Astrocyte of the cerebellum (primary cell): Measurements from ENCODE around the gene FAM107B.

ENCODE experiments used
- DNase-seq: peaks from one replicate; pipeline ENCODE4 v3.0.0-alpha.2; 2011; ENCODE audit warnings: low read depth
- H3K4me3 ChIP-seq: 2 replicates; pipeline ENCODE4 v1.5.1; 2011; ENCODE audit warnings: mild to moderate bottlenecking, low read depth, low read length, moderate library complexity
- in situ Hi-C: cut with HindIII; loops from 2 replicates; pipeline ENCODE4 v1.10.0; 2017; ENCODE audit warnings: low sequenced_read_pairs
- TF ChIP-seq, protein P1 (sequence below): IDR thresholded peaks from 2 replicates; pipeline ENCODE4 v1.5.1; 2012; ENCODE audit warnings: low read length, low read depth, moderate library complexity, mild to moderate bottlenecking; ENCODE audit errors: missing control alignments

The FAM107B gene

DNA sequence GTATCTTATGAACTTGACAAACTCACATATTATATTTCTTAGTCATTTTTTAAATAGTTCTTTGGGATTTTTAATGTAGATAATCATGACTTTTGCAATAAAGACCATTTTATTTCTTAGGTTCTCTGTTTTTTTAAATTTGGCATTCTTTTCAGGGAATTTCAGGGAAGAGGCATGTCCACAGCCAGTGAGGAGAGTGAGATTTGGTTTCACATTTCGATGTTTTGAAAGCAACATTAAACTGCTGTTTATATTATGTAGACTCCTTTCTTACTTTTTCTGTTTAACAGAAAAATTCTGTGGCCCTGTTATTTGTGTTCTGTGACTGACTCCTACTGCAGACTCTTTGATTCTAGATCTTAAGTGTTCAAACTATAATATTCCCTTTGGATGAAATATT, 153.7 kb downstream of the FAM107B start:
- no peak overlapping the region for H3K4me3 ChIP-seq
- in situ Hi-C loops, result no loop called here
- no peak for DNase-seq
- TF ChIP-seq, protein P1, sequence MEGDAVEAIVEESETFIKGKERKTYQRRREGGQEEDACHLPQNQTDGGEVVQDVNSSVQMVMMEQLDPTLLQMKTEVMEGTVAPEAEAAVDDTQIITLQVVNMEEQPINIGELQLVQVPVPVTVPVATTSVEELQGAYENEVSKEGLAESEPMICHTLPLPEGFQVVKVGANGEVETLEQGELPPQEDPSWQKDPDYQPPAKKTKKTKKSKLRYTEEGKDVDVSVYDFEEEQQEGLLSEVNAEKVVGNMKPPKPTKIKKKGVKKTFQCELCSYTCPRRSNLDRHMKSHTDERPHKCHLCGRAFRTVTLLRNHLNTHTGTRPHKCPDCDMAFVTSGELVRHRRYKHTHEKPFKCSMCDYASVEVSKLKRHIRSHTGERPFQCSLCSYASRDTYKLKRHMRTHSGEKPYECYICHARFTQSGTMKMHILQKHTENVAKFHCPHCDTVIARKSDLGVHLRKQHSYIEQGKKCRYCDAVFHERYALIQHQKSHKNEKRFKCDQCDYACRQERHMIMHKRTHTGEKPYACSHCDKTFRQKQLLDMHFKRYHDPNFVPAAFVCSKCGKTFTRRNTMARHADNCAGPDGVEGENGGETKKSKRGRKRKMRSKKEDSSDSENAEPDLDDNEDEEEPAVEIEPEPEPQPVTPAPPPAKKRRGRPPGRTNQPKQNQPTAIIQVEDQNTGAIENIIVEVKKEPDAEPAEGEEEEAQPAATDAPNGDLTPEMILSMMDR, result no peak

DNA sequence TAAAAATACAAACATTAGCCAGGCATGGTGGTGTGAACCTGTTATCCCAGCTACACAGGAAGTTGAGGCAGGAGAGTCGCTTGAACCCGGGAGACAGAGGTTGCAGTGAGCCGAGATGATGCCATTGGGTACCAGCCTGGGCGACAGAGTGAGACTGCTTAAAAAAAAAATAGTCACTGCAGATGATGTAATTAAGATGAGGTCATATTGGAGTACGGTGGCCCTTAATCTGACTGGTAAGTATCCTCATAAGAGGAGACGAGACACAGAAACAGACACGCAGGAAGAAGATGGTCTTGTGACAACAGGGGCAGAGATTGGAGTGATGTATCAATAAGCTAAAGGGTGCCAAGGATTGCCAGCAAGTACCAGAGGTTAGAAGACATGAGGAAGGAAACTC, 156.0 kb downstream of the FAM107B start:
- H3K4me3 ChIP-seq, result no peak overlapping the region
- no peak for DNase-seq
- TF ChIP-seq, protein P1, result no peak
- in situ Hi-C loops, result loop anchor here (5.0 kb wide), 1 partner anchor 34 kb away; no protein-coding TSS in a partner anchor

DNA sequence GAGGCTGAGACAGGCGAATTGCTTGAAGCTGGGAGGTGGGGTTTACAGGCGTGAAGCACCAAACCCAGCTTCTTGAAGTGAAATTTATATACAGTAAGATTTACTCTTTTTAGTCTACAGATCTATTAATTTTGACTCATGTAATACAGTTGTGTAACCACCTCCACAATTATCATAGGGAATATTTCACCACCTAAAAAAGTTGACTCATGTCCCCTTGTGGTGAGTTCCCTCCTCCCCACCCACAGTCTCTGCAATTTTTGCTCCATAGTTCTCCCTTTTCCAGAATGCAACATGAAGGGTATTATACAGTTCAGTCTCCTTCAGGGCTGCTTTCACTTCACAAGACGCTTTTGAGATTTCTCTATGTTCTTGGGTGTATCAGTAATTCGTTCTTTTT, 156.8 kb downstream of the FAM107B start:
- TF ChIP-seq, protein P1, result no peak
- H3K4me3 ChIP-seq, result no peak overlapping the region
- DNase-seq, result no peak
- in situ Hi-C loops, result loop anchor here (5.0 kb wide), 1 partner anchor 34 kb away; no protein-coding TSS in a partner anchor

DNA sequence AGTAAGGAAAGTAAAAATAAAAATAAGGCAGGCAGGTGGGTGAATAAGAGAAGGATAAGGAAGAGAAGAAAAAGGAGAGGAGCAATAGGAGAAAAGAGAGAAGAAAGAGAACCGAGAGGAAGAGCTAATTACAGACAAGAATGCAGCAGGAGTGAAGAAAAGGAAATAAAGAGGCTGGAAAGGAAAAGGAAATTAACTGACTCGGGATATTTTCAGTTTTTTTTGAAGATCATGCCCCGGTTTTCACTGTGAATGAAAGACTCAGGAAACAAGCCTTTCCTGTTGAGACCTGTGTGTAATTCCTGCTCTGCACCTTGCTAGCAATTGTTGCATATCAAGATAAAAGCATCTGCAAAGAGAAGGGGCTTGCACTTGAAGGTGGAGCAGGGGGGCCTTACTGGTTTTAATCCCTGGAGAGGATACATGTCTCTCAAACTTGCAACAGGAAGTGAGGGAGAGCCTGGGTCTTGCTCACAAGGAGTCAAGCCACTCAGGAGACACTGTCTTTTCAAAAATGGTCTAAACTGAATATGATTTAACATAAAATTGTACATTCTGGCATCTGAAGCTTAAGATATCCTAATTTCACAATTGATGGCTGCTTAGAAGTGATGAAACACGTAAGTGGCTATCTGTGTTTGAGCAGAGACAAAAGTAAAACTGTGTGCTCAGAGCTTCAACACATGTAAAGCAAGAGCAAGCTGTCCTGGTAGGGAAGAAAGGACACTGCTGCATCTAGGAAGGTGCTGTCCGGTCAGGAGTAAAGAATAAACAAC, 157.6 kb downstream of the FAM107B start:
- no peak for DNase-seq
- H3K4me3 ChIP-seq, result no peak overlapping the region
- in situ Hi-C loops, result loop anchor here (5.0 kb wide), 1 partner anchor 35 kb away; no protein-coding TSS in a partner anchor
- TF ChIP-seq, protein P1, result no peak

DNA sequence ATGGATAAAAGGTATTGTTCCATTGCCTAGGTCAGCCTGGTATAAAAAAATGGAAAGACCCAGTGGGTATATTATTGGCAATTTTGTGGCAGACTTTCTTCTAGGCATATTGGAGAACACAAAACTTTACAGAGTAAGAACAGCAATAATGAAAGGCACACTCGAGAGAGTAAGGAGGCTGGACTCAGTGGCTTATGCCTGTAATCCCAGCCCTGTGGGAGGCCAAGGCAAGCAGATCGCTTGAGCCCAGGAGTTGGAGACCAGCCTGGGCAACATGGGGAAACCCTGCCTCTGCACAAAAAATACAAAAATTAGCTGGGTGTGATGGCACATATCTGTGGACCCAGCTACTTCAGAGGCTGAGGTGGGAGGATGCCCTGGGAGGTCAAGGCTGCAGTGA, 158.2 kb downstream of the FAM107B start:
- DNase-seq, result no peak
- TF ChIP-seq, protein P1, result no peak
- no peak overlapping the region for H3K4me3 ChIP-seq
- in situ Hi-C loops, result loop anchor here (5.0 kb wide), 1 partner anchor 36 kb away; no protein-coding TSS in a partner anchor

DNA sequence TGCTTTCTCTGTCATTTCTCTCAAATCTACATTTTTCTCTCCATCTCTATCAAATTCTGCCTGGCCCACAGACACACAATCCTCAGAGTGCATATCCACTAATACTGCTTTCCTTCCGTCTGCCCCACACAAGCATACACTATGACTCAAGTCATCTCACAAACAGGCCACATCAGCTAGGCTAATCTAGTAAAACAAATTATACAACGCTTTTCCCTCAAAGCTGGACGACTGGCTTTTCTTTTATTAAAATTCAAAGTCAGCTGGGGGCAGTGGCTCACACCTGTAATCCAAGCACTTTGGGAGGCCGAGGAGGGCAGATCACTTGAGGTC, 161.1 kb downstream of the FAM107B start:
- in situ Hi-C loops, result no loop called here
- H3K4me3 ChIP-seq, result no peak overlapping the region
- TF ChIP-seq, protein P1, result no peak
- no peak for DNase-seq
